ENCODE measurements around the gene ADGB.

DNA sequence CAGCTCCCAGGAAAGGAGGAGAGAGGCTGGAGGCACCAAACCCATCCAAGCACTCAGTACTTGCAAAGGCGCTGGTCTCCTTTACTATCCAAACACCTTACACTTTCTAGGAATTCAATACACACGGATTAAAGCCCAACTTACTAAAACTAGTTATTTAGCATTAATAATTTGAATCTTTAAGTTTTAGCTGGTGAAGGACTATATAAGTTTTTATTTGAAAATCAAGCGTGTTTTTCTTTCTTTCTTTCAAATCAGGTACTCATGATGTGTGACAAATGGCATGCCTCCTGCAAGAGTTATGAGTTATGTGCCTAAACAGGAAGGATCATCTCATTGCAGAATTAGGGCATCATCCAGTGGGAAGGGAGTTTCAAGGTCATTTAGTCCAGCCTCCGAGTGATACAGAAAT, 263.7 kb downstream of the ADGB start:
- TF ChIP-seq, protein P1, sequence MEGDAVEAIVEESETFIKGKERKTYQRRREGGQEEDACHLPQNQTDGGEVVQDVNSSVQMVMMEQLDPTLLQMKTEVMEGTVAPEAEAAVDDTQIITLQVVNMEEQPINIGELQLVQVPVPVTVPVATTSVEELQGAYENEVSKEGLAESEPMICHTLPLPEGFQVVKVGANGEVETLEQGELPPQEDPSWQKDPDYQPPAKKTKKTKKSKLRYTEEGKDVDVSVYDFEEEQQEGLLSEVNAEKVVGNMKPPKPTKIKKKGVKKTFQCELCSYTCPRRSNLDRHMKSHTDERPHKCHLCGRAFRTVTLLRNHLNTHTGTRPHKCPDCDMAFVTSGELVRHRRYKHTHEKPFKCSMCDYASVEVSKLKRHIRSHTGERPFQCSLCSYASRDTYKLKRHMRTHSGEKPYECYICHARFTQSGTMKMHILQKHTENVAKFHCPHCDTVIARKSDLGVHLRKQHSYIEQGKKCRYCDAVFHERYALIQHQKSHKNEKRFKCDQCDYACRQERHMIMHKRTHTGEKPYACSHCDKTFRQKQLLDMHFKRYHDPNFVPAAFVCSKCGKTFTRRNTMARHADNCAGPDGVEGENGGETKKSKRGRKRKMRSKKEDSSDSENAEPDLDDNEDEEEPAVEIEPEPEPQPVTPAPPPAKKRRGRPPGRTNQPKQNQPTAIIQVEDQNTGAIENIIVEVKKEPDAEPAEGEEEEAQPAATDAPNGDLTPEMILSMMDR (IDR thresholded peaks at IDR 0.05; ENCODE audit: insufficient read depth, low read depth, low read length): no peak
- TF ChIP-seq EZH2 (IDR thresholded peaks at IDR 0.05; ENCODE audit: insufficient read depth, low read length): no peak
